ENCODE results near the gene BMAL1. TPM values are rescaled to one million over a fixed set of nuclear protein-coding genes. Genes with fewer than 3 reads are reported as not detected.
A peak's percentile ranks its signal among the peaks of the same experiment; 100 is the strongest.

Gene BMAL1
- total RNA-seq, 4 donors from 2014 or later = 21.4 to 39.5 (median 22.3) TPM

- intact Hi-C loops (cut with DNase I) = no loop called here
- H3K36me3 ChIP-seq = peaks cover 0 to 4% (median 0%) of the 10 kb centered on the region in 3 donors
- peaks cover 5 to 85% (median 37%) of the 10 kb centered on the region in 3 donors for H3K4me1 ChIP-seq
- no peak for DNase-seq
- TF ChIP-seq, protein P1, sequence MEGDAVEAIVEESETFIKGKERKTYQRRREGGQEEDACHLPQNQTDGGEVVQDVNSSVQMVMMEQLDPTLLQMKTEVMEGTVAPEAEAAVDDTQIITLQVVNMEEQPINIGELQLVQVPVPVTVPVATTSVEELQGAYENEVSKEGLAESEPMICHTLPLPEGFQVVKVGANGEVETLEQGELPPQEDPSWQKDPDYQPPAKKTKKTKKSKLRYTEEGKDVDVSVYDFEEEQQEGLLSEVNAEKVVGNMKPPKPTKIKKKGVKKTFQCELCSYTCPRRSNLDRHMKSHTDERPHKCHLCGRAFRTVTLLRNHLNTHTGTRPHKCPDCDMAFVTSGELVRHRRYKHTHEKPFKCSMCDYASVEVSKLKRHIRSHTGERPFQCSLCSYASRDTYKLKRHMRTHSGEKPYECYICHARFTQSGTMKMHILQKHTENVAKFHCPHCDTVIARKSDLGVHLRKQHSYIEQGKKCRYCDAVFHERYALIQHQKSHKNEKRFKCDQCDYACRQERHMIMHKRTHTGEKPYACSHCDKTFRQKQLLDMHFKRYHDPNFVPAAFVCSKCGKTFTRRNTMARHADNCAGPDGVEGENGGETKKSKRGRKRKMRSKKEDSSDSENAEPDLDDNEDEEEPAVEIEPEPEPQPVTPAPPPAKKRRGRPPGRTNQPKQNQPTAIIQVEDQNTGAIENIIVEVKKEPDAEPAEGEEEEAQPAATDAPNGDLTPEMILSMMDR (IDR thresholded peaks at IDR 0.05) = no peak
- no peak for TF ChIP-seq POLR2A (IDR thresholded peaks at IDR 0.05)
- peak overlapping the region in 2 of 4 donors; percentile 1 to 27 for H3K27ac ChIP-seq
- no peaks in the 10 kb centered on the region for H3K27me3 ChIP-seq
- H3K4me3 ChIP-seq = no peak overlapping the region
- WGBS, 2 donors = 86% methylated on average over 8 of the region's 11 CpGs
- H3K9me3 ChIP-seq = no peaks in the 10 kb centered on the region
These were observed 38.2 kb downstream of the BMAL1 start for GRCh38 chr11:13315517-13316432.

DNA sequence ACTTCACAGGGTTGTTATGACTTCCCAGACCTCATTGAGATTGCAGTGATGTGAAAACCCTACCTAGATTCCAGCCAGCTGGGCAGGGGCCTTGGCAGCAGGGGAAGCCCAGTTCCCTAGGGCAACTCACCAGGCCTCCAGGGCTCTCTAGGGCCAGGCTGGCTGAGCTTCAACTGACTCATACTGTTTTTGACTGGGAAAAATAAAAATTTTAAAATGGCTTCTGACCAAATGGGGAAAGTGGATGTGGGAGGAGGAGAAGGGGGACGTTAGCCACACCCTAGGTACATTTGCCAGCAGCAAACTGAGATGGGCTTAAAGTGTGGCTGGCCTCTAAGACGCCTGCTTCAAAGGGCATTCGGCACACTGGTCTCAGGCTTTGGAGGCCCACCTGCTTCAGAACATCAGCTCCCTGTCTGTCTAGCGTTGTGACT is 39.0 kb downstream of the BMAL1 start:
- intact Hi-C loops (cut with DNase I) = no loop called here
- Histone ChIP-seq H3K27me3 (no peaks in the 10 kb centered on the region), H3K4me3 (no peak overlapping the region), H3K36me3 (peaks cover 0 to 4% (median 0%) of the 10 kb centered on the region in 3 donors), H3K9me3 (no peaks in the 10 kb centered on the region), H3K27ac (peak overlapping the region in 2 of 4 donors; percentile 1 to 27), H3K4me1 (peaks cover 5 to 78% (median 35%) of the 10 kb centered on the region in 3 donors)
- TF ChIP-seq, protein P1 (IDR thresholded peaks at IDR 0.05) = no peak
- no peak for TF ChIP-seq POLR2A (IDR thresholded peaks at IDR 0.05)
- WGBS, 2 donors = 43 to 44% methylated on average over 4 of the region's 4 CpGs
- DNase-seq = no peak

- H3K4me3 ChIP-seq = no peak overlapping the region
- H3K27me3 ChIP-seq = no peaks in the 10 kb centered on the region
- DNase-seq = no peak
- 72 to 75% methylated on average over 4 of the region's 4 CpGs for WGBS, 2 donors
- H3K27ac ChIP-seq = peak overlapping the region in 1 of 4 donors; percentile 27
- no peaks in the 10 kb centered on the region for H3K9me3 ChIP-seq
- intact Hi-C loops (cut with DNase I) = no loop called here
- H3K4me1 ChIP-seq = peaks cover 4 to 68% (median 34%) of the 10 kb centered on the region in 3 donors
- H3K36me3 ChIP-seq = peaks cover 0 to 7% (median 0%) of the 10 kb centered on the region in 3 donors
- TF ChIP-seq, protein P1 (IDR thresholded peaks at IDR 0.05) = no peak
- TF ChIP-seq POLR2A (IDR thresholded peaks at IDR 0.05) = no peak
These were observed 39.9 kb downstream of the BMAL1 start for GRCh38 chr11:13317293-13318080.

DNA sequence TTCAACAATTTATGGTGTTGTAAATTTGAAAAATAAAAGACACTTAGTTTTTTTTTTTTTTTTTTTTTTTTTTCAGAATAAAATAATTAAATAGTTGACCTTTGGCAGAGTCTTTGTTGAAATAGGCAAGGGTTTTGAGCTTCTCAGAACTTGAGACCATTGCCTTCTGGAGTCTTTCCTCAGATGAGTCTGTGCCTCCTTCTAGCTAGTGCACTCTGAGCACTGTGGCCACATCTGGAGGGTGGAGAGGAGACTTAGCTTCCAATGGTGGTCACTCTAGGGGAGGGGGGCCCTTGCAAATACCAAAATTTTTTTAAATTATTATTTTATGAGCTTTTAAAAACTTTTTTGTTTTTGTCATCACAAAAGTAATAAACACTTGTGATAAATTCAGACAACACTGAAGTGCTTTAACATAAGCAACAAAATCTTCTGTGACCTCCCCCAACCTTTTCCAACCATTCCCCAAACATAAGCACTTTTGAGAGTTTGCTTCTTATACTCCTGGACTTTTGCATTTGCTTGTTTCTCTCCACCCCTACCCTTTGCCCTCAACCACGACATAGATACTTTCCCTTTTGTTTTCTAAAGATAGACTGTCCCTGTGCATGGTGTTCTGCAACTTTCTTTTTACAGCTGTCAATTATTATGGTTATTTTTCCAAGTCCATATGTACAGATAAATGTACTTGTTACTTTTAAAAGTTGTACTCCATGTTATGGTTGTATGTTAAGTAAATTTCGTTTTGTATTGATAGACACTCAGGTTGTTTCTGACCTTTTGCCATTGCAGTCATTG is 41.1 kb downstream of the BMAL1 start:
- peaks cover 0 to 56% (median 27%) of the 10 kb centered on the region in 3 donors for H3K4me1 ChIP-seq

More for the DNA sequence above, 41.1 kb downstream of the BMAL1 start:
- Histone ChIP-seq H3K9me3 (no peaks in the 10 kb centered on the region), H3K4me3 (no peak overlapping the region), H3K36me3 (peaks cover 0 to 12% (median 0%) of the 10 kb centered on the region in 3 donors), H3K27me3 (no peaks in the 10 kb centered on the region), H3K27ac (no peak overlapping the region)
- 29 to 32% methylated on average over 2 of the region's 2 CpGs for WGBS, 2 donors
- TF ChIP-seq, protein P1 (IDR thresholded peaks at IDR 0.05) = no peak
- TF ChIP-seq POLR2A (IDR thresholded peaks at IDR 0.05) = no peak
- DNase-seq = no peak
- intact Hi-C loops (cut with DNase I) = no loop called here
